ENCODE results near the gene STYX.

Gene STYX

GRCh38 chr14:52729925-52730708, at the start of gene STYX:
Gene STYX, plus strand, starts transcription at chr14:52730166. Its CDS starts 309 bp downstream, at chr14:52730475.
- no peak for TF ChIP-seq CTCF (IDR thresholded peaks at IDR 0.05; ENCODE audit: low read depth, low read length, missing control alignments)
- in situ Hi-C loops (cut with HindIII; ENCODE audit: low pct_ligation_motif_present, low sequenced_read_pairs) = no loop called here
- no peaks in the 10 kb centered on the region for H3K27me3 ChIP-seq (replicated peaks)
- peaks cover 8% of the 10 kb centered on the region for H3K36me3 ChIP-seq (replicated peaks)
- peak within 1 kb of the TSS; percentile 95 for H3K4me3 ChIP-seq (ENCODE audit: low read depth, low read length)
- H3K27ac ChIP-seq = peak within 1 kb of the TSS; percentile 80
- DNase-seq = peak; percentile 98

- H3K4me3 ChIP-seq (ENCODE audit: low read depth, low read length) = no peak overlapping the region
- H3K36me3 ChIP-seq (replicated peaks) = no peaks in the 10 kb centered on the region
- H3K27me3 ChIP-seq (replicated peaks) = no peaks in the 10 kb centered on the region
- no peak for TF ChIP-seq CTCF (IDR thresholded peaks at IDR 0.05; ENCODE audit: low read depth, low read length, missing control alignments)
- no peak for DNase-seq
- H3K27ac ChIP-seq = no peak overlapping the region
- in situ Hi-C loops (cut with HindIII; ENCODE audit: low pct_ligation_motif_present, low sequenced_read_pairs) = no loop called here
Observed at GRCh38 chr14:52683985-52684520, 45.9 kb upstream of the STYX start.

- Histone ChIP-seq H3K36me3 (replicated peaks) (no peaks in the 10 kb centered on the region), H3K4me3 (ENCODE audit: low read depth, low read length) (no peak overlapping the region), H3K27ac (no peak overlapping the region), H3K27me3 (replicated peaks) (no peaks in the 10 kb centered on the region)
- no peak for TF ChIP-seq CTCF (IDR thresholded peaks at IDR 0.05; ENCODE audit: low read depth, low read length, missing control alignments)
- in situ Hi-C loops (cut with HindIII; ENCODE audit: low pct_ligation_motif_present, low sequenced_read_pairs) = no loop called here
- no peak for DNase-seq
Observed at GRCh38 chr14:52686176-52686575, 43.8 kb upstream of the STYX start.

- DNase-seq = no peak
Observed at GRCh38 chr14:52690983-52691760, 38.8 kb upstream of the STYX start.

More at GRCh38 chr14:52690983-52691760, 38.8 kb upstream of the STYX start:
- H3K27ac ChIP-seq = no peak overlapping the region
- in situ Hi-C loops (cut with HindIII; ENCODE audit: low pct_ligation_motif_present, low sequenced_read_pairs) = no loop called here
- no peak overlapping the region for H3K4me3 ChIP-seq (ENCODE audit: low read depth, low read length)
- H3K27me3 ChIP-seq (replicated peaks) = no peaks in the 10 kb centered on the region
- no peak for TF ChIP-seq CTCF (IDR thresholded peaks at IDR 0.05; ENCODE audit: low read depth, low read length, missing control alignments)
- no peaks in the 10 kb centered on the region for H3K36me3 ChIP-seq (replicated peaks)

All from brain microvascular endothelial cell (primary cell).